C4-2B (cell line): ENCODE data around the gene NFS1.

ENCODE experiments used
- CTCF ChIP-seq: fragments of 450-650 bp; conservative IDR thresholded peaks from 2 replicates; pipeline ENCODE4 v1.5.1; 2017; ENCODE audit warnings: mild to moderate bottlenecking
- ZFX ChIP-seq: fragments of 450-650 bp; IDR thresholded peaks from 2 replicates; pipeline ENCODE4 v1.6.1; 2017

DNA sequence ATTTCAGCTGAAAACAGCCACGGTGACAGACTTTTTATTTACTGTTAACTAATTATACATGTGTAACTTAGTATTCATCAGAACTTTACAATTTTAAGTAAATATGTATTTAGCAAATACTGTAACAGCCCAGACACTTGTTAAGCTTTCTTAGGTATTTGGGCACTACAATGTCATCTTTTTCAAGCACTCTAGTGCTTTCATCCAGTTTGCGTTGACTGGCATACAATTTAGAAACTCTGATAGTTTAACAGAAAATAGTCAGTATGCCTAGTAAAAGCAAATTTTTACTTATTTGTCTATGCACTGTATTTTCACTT lies 32.3 kb upstream of the NFS1 start:
- TF ChIP-seq CTCF (no peak), ZFX (no peak)
